ENCODE data around the gene GBA2.

- TF ChIP-seq CTCF (IDR thresholded peaks at IDR 0.05; ENCODE audit: extremely low read depth in 1 of 2, insufficient read depth in 1 of 2, low read depth in 1 of 2, low read length in 2 of 2) = peak in 1 of 2 donors; percentile 29
- no peak for TF ChIP-seq EZH2 (IDR thresholded peaks at IDR 0.05; ENCODE audit: borderline replicate concordance, low read depth, low read length, severe bottlenecking)
- TF ChIP-seq MAX (IDR thresholded peaks at IDR 0.05; ENCODE audit: insufficient read depth, insufficient read length) = no peak
- TF ChIP-seq POLR2AphosphoS5 (IDR thresholded peaks at IDR 0.05; ENCODE audit: insufficient read depth, low read depth, low read length) = peak; percentile 52
- TF ChIP-seq JUN (IDR thresholded peaks at IDR 0.05; ENCODE audit: borderline replicate concordance, insufficient read depth, insufficient read length, low read depth) = no peak
- peak; percentile 56 for TF ChIP-seq POLR2A (IDR thresholded peaks at IDR 0.05; ENCODE audit: low read depth, low read length)
These were observed 16.1 kb downstream of the GBA2 start for GRCh38 chr9:35732800-35733541.
